WI38 (cell line): ENCODE measurements around the gene C1orf50.

Experiments
- H3K4me3 ChIP-seq: 2 replicates; pipeline ENCODE4 v1.5.1; 2011; ENCODE audit warnings: low read depth, mild to moderate bottlenecking, control low read depth, low read length
- CTCF ChIP-seq: IDR thresholded peaks from 2 replicates; pipeline ENCODE4 v1.5.1; 2012; ENCODE audit warnings: low read depth, mild to moderate bottlenecking, control low read depth, low read length

C1orf50 gene

DNA sequence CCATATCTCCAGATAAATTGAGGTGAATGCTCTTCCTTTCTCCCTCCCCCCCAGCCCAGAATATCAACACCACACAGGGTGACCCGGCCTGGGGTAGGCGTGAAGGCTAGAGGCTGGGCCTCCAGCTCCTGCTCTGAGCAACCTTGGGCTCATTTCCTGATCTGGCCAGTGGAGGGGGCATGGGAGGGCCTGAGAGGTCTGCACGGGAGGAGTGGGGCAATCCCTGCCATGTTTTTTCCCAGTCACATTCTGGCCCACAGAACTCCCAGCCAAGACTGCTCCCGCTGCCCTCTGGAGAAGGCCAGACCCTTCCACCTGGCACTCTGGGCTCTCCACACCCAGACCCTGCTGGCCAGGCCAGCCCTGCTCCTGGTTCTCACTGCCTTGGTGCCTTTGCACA lies 30.9 kb upstream of the C1orf50 start:
- no peak overlapping the region for H3K4me3 ChIP-seq
- TF ChIP-seq CTCF = peak; percentile 26; the same call in 1 of the 2 replicates

DNA sequence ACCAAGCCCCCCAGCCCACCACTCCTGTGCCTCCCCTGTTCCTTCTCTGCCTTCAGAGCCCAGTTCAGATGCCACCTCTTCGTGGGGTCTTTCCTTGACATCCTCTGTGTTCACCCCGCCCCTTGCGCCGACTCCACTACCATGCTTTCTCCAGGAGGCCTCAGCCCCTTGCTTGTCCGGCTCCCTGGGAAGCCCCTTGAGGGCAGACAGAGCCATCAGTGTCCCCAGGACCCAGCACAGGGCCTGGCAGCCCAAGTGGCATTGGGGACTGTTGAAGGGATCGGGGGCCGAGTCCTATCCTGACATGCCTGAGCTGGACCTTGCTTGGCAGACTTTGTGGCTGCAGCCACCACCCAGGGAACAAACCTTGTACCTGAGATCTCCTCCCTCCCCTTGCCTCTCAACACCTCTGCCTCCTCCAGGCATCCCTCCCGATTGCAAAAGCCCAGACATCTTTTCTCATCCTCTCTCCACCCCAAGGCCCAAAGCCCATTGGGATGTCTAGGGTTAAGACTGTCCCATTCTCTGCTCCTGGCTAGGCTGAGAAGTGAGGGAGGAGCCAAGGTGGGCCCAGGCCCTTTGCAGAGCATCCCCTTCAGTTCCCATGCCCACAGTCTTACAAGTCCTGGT lies 30.4 kb upstream of the C1orf50 start:
- TF ChIP-seq CTCF = no peak

GRCh38 chr1:42737257-42737656 lies 29.8 kb upstream of the C1orf50 start:
- no peak for TF ChIP-seq CTCF
- H3K4me3 ChIP-seq = no peak overlapping the region

More for the DNA sequence above, 30.4 kb upstream of the C1orf50 start:
- no peak overlapping the region for H3K4me3 ChIP-seq

DNA sequence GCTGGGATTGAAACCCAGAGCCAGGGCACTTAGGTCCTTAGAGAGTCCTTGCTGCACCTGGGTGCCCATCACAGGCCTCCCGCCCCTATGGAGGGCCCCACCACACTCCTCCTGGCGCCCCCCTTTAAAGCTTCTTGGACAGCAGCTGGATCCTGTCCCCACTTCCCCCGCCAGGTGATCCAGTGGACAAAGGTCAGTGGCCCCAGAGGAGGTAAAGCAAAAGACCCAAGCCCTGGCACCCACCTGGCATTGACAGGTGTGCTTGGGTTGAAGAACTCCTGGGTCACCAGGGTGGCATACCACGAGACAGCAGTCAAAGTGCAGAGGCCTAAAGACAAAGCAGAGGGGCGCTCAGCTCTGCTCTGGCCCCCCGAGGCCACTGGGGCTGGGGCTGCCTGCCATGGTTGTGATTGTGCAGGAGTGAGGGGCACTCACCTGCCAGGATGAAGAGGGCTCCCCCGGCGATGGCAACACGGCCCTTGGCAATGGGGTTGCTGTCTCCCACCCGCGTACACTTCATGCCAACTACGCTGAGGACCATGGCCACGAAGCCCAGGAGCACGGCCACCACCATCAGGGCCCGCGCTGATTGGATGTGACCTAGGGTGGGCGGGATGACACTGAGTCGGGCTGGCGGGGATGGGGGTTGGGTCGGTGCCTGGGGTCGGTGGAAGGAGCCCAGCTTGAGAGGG lies 28.9 kb upstream of the C1orf50 start:
- no peak for TF ChIP-seq CTCF
- no peak overlapping the region for H3K4me3 ChIP-seq

- H3K4me3 ChIP-seq = no peak overlapping the region
- TF ChIP-seq CTCF = no peak
These were observed 28.3 kb upstream of the C1orf50 start for GRCh38 chr1:42738678-42739226.

DNA sequence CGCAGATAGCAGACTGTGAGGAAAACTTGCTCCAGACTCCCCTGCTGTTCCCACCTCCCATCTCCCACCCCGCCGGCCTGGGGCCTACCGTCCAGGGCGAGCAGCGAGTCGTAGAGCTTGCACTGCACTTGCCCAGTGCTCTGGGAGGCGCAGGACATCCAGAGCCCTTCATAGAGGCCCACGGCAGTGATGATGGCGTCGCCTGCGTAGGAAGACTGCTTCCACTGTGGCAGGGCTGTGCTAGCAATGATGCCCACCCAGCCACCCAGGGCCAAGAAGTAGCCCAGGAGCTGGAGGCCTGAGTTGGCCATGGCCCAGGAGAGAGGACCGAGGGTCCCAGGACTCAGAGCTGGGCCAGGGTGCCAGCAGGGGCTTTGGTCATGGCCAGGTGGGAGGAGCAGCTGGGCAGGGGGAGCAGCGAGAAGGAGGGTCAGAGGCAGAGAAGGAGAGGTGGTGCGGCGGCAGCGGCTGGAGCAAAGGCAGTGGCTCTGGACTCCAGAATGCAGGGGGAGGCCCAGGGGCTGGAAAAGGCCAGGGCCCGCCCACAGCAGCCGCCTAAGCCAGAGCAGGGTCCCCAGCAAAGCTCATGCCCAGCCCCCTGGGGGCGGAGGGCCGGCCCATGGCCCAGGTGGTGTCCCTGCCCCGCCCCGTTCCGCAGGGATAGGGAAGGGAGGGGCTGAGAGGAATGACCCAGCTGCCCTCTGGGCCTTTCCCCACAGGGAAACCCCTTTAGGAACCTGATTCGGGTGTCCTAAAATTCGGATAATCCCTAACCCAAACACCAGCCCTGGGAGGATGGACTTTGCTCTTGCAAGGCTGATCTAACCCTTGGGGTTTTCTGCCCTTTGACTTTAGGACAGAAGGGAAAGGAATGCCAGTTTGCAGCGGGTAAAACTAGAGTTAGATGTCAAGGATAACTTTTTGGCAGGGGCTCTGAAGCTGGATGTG lies 27.0 kb upstream of the C1orf50 start, which contains the start of gene CLDN19:
Gene CLDN19, minus strand, starts transcription at position 484 of the 948 bp plus-strand sequence. Its CDS starts 173 bp downstream, at position 311.
- no peak within 1 kb of the TSS for H3K4me3 ChIP-seq
- TF ChIP-seq CTCF = no peak
